HCT116 (cell line): ENCODE results near the gene SIVA1.

ENCODE experiments used
- ATF3 ChIP-seq: IDR thresholded peaks from 2 replicates; pipeline ENCODE4 v1.6.1; 2012
- ELF1 ChIP-seq: IDR thresholded peaks from 2 replicates; pipeline ENCODE4 v1.6.1; 2012; ENCODE audit warnings: low read depth, borderline replicate concordance
- EZH2 ChIP-seq: fragments of 200-600 bp; sonication (generic); IDR thresholded peaks from 2 replicates; pipeline ENCODE4 v1.6.1; 2017; ENCODE audit warnings: antibody characterized with exemption, mixed run types
- EZH2phosphoT487 ChIP-seq: fragments of 200-600 bp; IDR thresholded peaks from 2 replicates; pipeline ENCODE4 v1.6.1; 2018; ENCODE audit warnings: antibody characterized with exemption, borderline replicate concordance
- JUND ChIP-seq: IDR thresholded peaks from 2 replicates; pipeline ENCODE4 v1.6.1; 2012
- POLR2A ChIP-seq: IDR thresholded peaks from 2 replicates; pipeline ENCODE4 v1.7.0; 2011; ENCODE audit warnings: borderline replicate concordance; ENCODE audit not compliant: insufficient read depth, insufficient read length; ENCODE audit errors: extremely low read depth
- POLR2AphosphoS5 ChIP-seq: IDR thresholded peaks from 2 replicates; pipeline ENCODE4 v1.6.1; 2011; ENCODE audit warnings: mild to moderate bottlenecking, low read depth, low read length, moderate library complexity
- REST ChIP-seq: IDR thresholded peaks from 2 replicates; pipeline ENCODE4 v1.6.1; 2012; ENCODE audit warnings: low read depth
- SIN3A ChIP-seq: IDR thresholded peaks from 2 replicates; pipeline ENCODE4 v1.6.1; 2012; ENCODE audit warnings: low read depth
- SP1 ChIP-seq: IDR thresholded peaks from 2 replicates; pipeline ENCODE4 v1.6.1; 2012; ENCODE audit warnings: low read depth
- SRF ChIP-seq: IDR thresholded peaks from 2 replicates; pipeline ENCODE4 v1.6.1; 2012; ENCODE audit warnings: low read depth
- ZNF274 ChIP-seq: fragments of 200-500 bp; sonication (Bioruptor generic); IDR thresholded peaks from 2 replicates; pipeline ENCODE4 v1.6.1; 2014; ENCODE audit warnings: mild to moderate bottlenecking, low read depth, low read length, inconsistent platforms
- TF ChIP-seq, protein P1 (sequence below), 3 experiments: fragments of 200-600 bp in 1 of 3; sonication (generic) in 1 of 3; IDR thresholded peaks in 2 of 3; conservative IDR thresholded peaks in 1 of 3; 2 replicates each; pipeline ENCODE4 v1.5.1; 2012 to 2017; ENCODE audit warnings: low read depth in 2 of 3, low read length in 2 of 3, antibody characterized with exemption in 1 of 3, borderline replicate concordance in 1 of 3, control low read depth in 1 of 3, mild to moderate bottlenecking in 1 of 3, mixed read lengths in 1 of 3, mixed run types in 1 of 3, moderate library complexity in 1 of 3; ENCODE audit not compliant: insufficient read depth in 1 of 3
- TF ChIP-seq, protein P2 (sequence below): IDR thresholded peaks from 2 replicates; pipeline ENCODE4 v1.6.1; 2011; ENCODE audit warnings: mild to moderate bottlenecking, low read length, moderate library complexity; ENCODE audit not compliant: insufficient replicate concordance; ENCODE audit errors: extremely low read depth

DNA sequence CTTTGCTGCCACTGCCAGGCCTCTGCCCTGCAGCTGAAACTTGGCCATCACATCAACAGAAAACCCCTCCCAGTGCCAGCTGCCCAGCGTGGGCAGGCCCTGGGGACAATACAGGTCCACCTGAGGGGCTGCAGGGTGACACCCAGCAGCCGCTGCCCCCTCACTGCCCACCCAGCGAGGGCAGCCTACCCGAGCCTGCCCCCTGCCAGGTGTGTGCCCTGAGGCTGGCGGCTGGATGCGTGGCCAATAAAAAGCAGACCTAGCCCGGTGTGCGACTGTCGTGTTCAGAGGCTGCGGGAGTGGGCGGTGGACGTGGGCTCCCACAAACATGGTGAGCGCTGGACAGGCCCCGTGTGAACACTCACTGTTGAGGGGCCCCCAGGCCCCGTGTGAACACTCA lies 33.6 kb upstream of the SIVA1 start:
- TF ChIP-seq, protein P1, sequence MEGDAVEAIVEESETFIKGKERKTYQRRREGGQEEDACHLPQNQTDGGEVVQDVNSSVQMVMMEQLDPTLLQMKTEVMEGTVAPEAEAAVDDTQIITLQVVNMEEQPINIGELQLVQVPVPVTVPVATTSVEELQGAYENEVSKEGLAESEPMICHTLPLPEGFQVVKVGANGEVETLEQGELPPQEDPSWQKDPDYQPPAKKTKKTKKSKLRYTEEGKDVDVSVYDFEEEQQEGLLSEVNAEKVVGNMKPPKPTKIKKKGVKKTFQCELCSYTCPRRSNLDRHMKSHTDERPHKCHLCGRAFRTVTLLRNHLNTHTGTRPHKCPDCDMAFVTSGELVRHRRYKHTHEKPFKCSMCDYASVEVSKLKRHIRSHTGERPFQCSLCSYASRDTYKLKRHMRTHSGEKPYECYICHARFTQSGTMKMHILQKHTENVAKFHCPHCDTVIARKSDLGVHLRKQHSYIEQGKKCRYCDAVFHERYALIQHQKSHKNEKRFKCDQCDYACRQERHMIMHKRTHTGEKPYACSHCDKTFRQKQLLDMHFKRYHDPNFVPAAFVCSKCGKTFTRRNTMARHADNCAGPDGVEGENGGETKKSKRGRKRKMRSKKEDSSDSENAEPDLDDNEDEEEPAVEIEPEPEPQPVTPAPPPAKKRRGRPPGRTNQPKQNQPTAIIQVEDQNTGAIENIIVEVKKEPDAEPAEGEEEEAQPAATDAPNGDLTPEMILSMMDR (IDR thresholded peaks at IDR 0.05 in 2 of 3, conservative IDR thresholded peaks at IDR 0.05 in 1 of 3; ENCODE audit: borderline replicate concordance in 1 of 3, insufficient read depth in 1 of 3, low read depth in 2 of 3, low read length in 2 of 3) = no peak
- TF ChIP-seq SIN3A (no peak), SRF (no peak), SP1 (no peak), ELF1 (no peak), REST (no peak), EZH2 (no peak), EZH2phosphoT487 (no peak), JUND (no peak), POLR2A (no peak), POLR2AphosphoS5 (no peak), ATF3 (no peak), ZNF274 (no peak)
- TF ChIP-seq, protein P2, sequence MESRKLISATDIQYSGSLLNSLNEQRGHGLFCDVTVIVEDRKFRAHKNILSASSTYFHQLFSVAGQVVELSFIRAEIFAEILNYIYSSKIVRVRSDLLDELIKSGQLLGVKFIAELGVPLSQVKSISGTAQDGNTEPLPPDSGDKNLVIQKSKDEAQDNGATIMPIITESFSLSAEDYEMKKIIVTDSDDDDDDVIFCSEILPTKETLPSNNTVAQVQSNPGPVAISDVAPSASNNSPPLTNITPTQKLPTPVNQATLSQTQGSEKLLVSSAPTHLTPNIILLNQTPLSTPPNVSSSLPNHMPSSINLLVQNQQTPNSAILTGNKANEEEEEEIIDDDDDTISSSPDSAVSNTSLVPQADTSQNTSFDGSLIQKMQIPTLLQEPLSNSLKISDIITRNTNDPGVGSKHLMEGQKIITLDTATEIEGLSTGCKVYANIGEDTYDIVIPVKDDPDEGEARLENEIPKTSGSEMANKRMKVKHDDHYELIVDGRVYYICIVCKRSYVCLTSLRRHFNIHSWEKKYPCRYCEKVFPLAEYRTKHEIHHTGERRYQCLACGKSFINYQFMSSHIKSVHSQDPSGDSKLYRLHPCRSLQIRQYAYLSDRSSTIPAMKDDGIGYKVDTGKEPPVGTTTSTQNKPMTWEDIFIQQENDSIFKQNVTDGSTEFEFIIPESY = no peak
